ENCODE measurements around the gene FAF1. TPM values are rescaled to one million over a fixed set of nuclear protein-coding genes. Genes with fewer than 3 reads are reported as not detected.
A peak's percentile ranks its signal among the peaks of the same experiment; 100 is the strongest.

FAF1 gene
- total and polyA plus RNA-seq, 9 of the 15 experiments (the other 6 are each of a cell fraction or from before 2014, with no cell fraction given): 48.7 to 225 (median 118) TPM

GRCh38 chr1:50950396-50950795, 9.7 kb downstream of the FAF1 start (continued):
- TF ChIP-seq CHAMP1 (IDR thresholded peaks at IDR 0.05) (no peak), CTBP1 (IDR thresholded peaks at IDR 0.05; ENCODE audit: borderline replicate concordance) (no peak), THAP12 (CRISPR knock-in tag; IDR thresholded peaks at IDR 0.05) (no peak), TEAD4 (IDR thresholded peaks at IDR 0.05; ENCODE audit: low read length) (peak; percentile 39; the same call in 1 of the 2 replicates), TEAD4 (CRISPR knock-in tag; IDR thresholded peaks at IDR 0.05; ENCODE audit: borderline replicate concordance) (no peak), CEBPB (tag; IDR thresholded peaks at IDR 0.05) (peak; percentile 75), KDM1A (IDR thresholded peaks at IDR 0.05) (peak; percentile 34 to 42; a peak in 1 of 4 replicates)

All from K562 (cell line).